DND-41 (cell line): ENCODE results near the gene HOXD9.

ENCODE experiments used
- ATAC-seq: fragments of 200-7000 bp; cut with Tn5 transposase; 3 replicates; pipeline ENCODE4 v1.9.1; 2021; ENCODE audit warnings: low read depth; ENCODE audit not compliant: insufficient read depth
- DNase-seq: peaks from one replicate; pipeline ENCODE4 v3.0.0-alpha.2; 2020
- H2AFZ ChIP-seq: 2 replicates; pipeline ENCODE4 v1.6.0; 2012; ENCODE audit warnings: low read depth, low read length
- H3K27ac ChIP-seq: 2 replicates; pipeline ENCODE4 v1.5.1; 2012; ENCODE audit warnings: low read length, inconsistent platforms
- H3K27me3 ChIP-seq: fragments of 200-600 bp; sonication (generic); 2 replicates; pipeline ENCODE4 v1.6.0; 2012; ENCODE audit warnings: low read length, mild to moderate bottlenecking, inconsistent platforms; ENCODE audit not compliant: insufficient read depth, poor library complexity
- H3K36me3 ChIP-seq: 2 replicates; pipeline ENCODE4 v1.5.1; 2012; ENCODE audit warnings: low read length, inconsistent platforms; ENCODE audit not compliant: insufficient read depth
- H3K4me1 ChIP-seq: 2 replicates; pipeline ENCODE4 v1.5.1; 2012; ENCODE audit warnings: mild to moderate bottlenecking, low read length; ENCODE audit not compliant: insufficient read depth
- H3K4me2 ChIP-seq: 2 replicates; pipeline ENCODE4 v1.6.0; 2012; ENCODE audit warnings: mild to moderate bottlenecking, moderate library complexity, low read length, inconsistent platforms; ENCODE audit not compliant: insufficient read depth
- H3K4me3 ChIP-seq, 2 experiments: fragments of 200-600 bp in 1 of 2; shearing (Covaris generic) in 1 of 2; 2 replicates each; pipeline ENCODE4 v1.5.1; 2012 to 2016; ENCODE audit warnings: inconsistent platforms in 2 of 2, low read length in 2 of 2, mild to moderate bottlenecking in 2 of 2, low read depth in 1 of 2, moderate library complexity in 1 of 2
- H3K79me2 ChIP-seq: 2 replicates; pipeline ENCODE4 v1.6.0; 2012; ENCODE audit warnings: low read length, inconsistent platforms; ENCODE audit not compliant: insufficient read depth
- H3K9ac ChIP-seq: 2 replicates; pipeline ENCODE4 v1.6.0; 2012; ENCODE audit warnings: low read depth, mild to moderate bottlenecking, inconsistent platforms, low read length, moderate library complexity
- H3K9me3 ChIP-seq: 2 replicates; pipeline ENCODE4 v1.5.1; 2012; ENCODE audit warnings: low read length, moderate library complexity, mild to moderate bottlenecking, inconsistent platforms; ENCODE audit not compliant: insufficient read depth, severe bottlenecking
- H4K20me1 ChIP-seq: 2 replicates; pipeline ENCODE4 v1.6.0; 2012; ENCODE audit warnings: low read length; ENCODE audit not compliant: insufficient read depth
- CTCF ChIP-seq: IDR thresholded peaks from 2 replicates; pipeline ENCODE4 v1.5.1; 2012; ENCODE audit warnings: borderline replicate concordance, low read length, moderate library complexity, mild to moderate bottlenecking; ENCODE audit not compliant: poor library complexity, severe bottlenecking; ENCODE audit errors: extremely low read depth
- EZH2 ChIP-seq: IDR thresholded peaks from 3 replicates; pipeline ENCODE4 v1.6.1; 2012; ENCODE audit warnings: borderline replicate concordance, low read depth, mild to moderate bottlenecking, moderate library complexity, low read length, inconsistent platforms; ENCODE audit not compliant: severe bottlenecking

The HOXD9 gene

DNA sequence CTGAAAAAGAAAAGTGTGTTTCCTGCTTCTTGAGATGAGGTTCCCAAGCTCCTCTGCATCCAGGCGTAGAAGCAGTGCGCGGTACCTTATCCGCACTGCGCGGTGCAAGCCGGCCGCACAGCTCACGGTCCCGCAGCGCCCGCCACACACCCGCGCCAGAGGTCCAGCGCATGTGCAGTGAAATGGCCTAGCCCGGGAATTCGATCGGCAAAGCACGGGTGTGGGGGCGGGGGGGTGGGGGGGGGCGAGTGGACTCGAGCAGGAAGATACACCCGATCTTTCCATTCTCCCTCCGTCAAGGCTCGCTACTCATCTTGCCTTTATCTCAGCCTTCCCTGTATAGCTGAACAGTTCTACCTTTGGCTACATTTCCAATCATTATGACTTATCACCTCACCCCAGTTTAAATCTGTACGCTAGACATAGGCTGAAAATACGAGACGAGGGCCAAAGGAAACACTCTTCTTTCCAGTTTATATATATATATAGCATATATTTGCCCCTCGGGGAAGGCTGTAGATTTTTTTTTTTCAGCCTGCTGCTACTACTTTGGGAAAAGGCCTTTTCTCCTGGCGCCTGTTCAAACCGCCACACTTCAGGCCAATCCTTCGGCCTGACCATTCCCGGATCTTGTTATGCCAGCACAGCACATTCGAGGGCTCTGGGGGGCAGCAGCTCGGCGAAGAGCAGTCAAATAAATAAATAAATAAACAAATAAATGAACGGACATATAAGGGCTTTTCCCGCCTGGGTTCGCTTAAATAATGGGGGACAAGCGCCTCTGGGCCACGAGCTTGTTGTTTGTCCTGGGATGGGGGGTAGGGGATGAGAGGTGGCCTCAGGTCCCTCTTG, 17.4 kb downstream of the HOXD9 start:
- H3K9ac ChIP-seq, result peak overlapping the region; percentile 32
- H3K4me2 ChIP-seq, result peak overlapping the region; percentile 72
- peak overlapping the region; percentile 79 for H2AFZ ChIP-seq
- no peak for TF ChIP-seq EZH2
- TF ChIP-seq CTCF, result no peak
- H3K4me1 ChIP-seq, result peaks cover 12% of the 10 kb centered on the region
- H3K27me3 ChIP-seq, result no peaks in the 10 kb centered on the region
- H4K20me1 ChIP-seq, result no peaks in the 10 kb centered on the region
- no peaks in the 10 kb centered on the region for H3K79me2 ChIP-seq
- ATAC-seq (no peak), DNase-seq (no peak)
- H3K4me3 ChIP-seq, result peak overlapping the region in 1 of 2 experiments; percentile 46; a peak in 2 of 4 replicates
- H3K27ac ChIP-seq, result no peak overlapping the region
- H3K36me3 ChIP-seq, result no peaks in the 10 kb centered on the region
- no peaks in the 10 kb centered on the region for H3K9me3 ChIP-seq

DNA sequence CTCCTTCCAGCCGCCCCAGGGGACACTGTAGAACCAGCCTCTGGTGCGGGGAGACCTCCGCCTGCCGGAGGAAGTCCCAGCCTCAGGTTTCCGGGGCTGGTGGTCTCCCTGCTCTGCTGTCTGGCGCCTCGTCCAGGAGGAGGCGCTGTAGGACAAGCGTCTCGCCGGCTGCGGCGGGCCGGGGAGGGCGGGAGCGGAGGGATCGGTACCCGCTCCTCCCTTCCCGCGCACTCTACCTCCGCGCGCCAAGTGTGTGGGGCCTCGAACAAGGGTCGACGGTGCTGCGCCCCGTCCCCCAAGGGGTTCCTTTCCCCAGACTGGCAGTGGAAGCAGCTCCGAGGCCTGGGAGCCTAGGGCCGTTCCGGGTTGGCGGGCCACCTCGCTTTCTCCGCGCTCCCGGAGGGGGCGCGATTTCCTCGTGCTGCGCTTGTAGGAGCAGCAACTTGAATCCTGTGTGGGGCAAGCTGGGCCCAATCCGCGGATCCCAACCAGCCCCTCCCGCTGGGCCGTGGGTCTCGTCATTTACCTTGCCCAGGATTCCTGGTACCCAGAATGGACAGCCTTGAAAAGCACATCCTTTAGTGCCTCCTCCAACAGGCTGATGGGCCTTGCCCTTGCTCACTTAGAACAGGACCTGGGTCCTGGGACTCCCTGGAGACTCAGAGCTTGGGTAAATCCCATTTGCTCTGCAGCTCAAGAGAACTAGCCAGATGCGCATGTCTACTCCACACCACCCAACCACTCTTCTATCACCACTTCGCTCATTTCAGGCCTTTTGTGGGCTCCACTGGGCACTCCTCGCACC, 18.2 kb downstream of the HOXD9 start:
- no peaks in the 10 kb centered on the region for H4K20me1 ChIP-seq
- DNase-seq (peak; percentile 83), ATAC-seq (peak; percentile 99)
- H3K9me3 ChIP-seq, result no peaks in the 10 kb centered on the region
- no peaks in the 10 kb centered on the region for H3K27me3 ChIP-seq
- peaks cover 12% of the 10 kb centered on the region for H3K4me1 ChIP-seq
- no peaks in the 10 kb centered on the region for H3K36me3 ChIP-seq
- H2AFZ ChIP-seq, result peak overlapping the region; percentile 79
- H3K4me2 ChIP-seq, result peak overlapping the region; percentile 72
- peak overlapping the region; percentile 32 for H3K9ac ChIP-seq
- peak overlapping the region in 1 of 2 experiments; percentile 46; a peak in 2 of 4 replicates for H3K4me3 ChIP-seq
- no peak overlapping the region; the same call in 1 of the 2 replicates for H3K27ac ChIP-seq
- H3K79me2 ChIP-seq, result no peaks in the 10 kb centered on the region
- no peak for TF ChIP-seq EZH2
- peak; percentile 97 for TF ChIP-seq CTCF

DNA sequence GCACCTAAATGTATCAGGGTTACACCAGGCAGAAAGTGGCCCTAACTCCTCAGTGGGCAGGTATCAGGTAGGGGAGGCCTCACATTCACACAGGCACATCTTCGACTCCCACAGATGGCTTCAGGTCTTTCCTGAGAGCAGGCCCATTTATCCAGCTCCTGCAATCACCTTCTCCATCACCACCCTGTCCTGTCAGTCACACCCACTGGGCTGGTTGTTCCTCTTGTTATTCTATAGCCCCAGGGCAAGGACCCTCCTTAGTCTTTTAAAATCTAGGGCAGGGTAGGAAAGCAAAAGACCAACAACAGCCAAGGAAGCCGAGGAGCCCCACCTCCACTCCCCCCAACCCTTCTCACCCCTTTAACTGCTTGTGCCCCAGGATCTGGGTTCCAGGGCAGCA, 19.8 kb downstream of the HOXD9 start:
- ATAC-seq (no peak), DNase-seq (no peak)
- no peak overlapping the region for H3K27ac ChIP-seq
- no peak overlapping the region for H3K4me2 ChIP-seq
- H3K4me1 ChIP-seq, result peaks cover 12% of the 10 kb centered on the region
- no peaks in the 10 kb centered on the region for H3K79me2 ChIP-seq
- no peaks in the 10 kb centered on the region for H3K27me3 ChIP-seq
- no peak overlapping the region for H3K4me3 ChIP-seq
- no peaks in the 10 kb centered on the region for H4K20me1 ChIP-seq
- no peak overlapping the region for H3K9ac ChIP-seq
- no peak overlapping the region for H2AFZ ChIP-seq
- no peak for TF ChIP-seq CTCF
- TF ChIP-seq EZH2, result no peak
- H3K36me3 ChIP-seq, result no peaks in the 10 kb centered on the region
- H3K9me3 ChIP-seq, result no peaks in the 10 kb centered on the region
